Neural progenitor cell (in vitro differentiated cells): ENCODE results near the gene CHKA. TPM values are rescaled to one million over a fixed set of nuclear protein-coding genes. Genes with fewer than 3 reads are reported as not detected.

Experiments
- DNase-seq: peaks from one replicate; pipeline ENCODE4 v3.0.0-alpha.2; 2016; ENCODE audit warnings: low spot score
- H2AFZ ChIP-seq: fragments of 200-600 bp; sonication (generic); replicated peaks from 2 replicates; pipeline ENCODE4 v1.6.1; 2016; ENCODE audit warnings: antibody characterized with exemption
- H3F3A ChIP-seq: fragments of 200-600 bp; sonication (generic); 2 replicates; pipeline ENCODE4 v1.6.1; 2016; ENCODE audit warnings: antibody characterized with exemption, low read depth
- H3K27ac ChIP-seq: fragments of 200-600 bp; sonication (generic); 2 replicates; pipeline ENCODE4 v1.5.1; 2016; ENCODE audit warnings: mild to moderate bottlenecking
- H3K27me3 ChIP-seq: fragments of 200-600 bp; sonication (generic); 2 replicates; pipeline ENCODE4 v1.6.1; 2016; ENCODE audit warnings: mild to moderate bottlenecking, moderate library complexity
- H3K36me3 ChIP-seq: fragments of 200-600 bp; sonication (generic); 2 replicates; pipeline ENCODE4 v1.5.1; 2016
- H3K4me1 ChIP-seq: fragments of 200-600 bp; sonication (generic); 2 replicates; pipeline ENCODE4 v1.6.1; 2016; ENCODE audit warnings: mixed run types
- H3K4me2 ChIP-seq: fragments of 200-600 bp; sonication (generic); 2 replicates; pipeline ENCODE4 v1.6.1; 2016
- H3K4me3 ChIP-seq: fragments of 200-600 bp; sonication (generic); 2 replicates; pipeline ENCODE4 v1.5.1; 2016
- H3K79me2 ChIP-seq: fragments of 200-600 bp; sonication (generic); 2 replicates; pipeline ENCODE4 v1.6.1; 2016; ENCODE audit warnings: low read depth
- H3K9ac ChIP-seq: fragments of 200-600 bp; sonication (generic); 2 replicates; pipeline ENCODE4 v1.6.1; 2016
- H3K9me3 ChIP-seq: fragments of 200-600 bp; sonication (generic); 2 replicates; pipeline ENCODE4 v1.5.1; 2016; ENCODE audit warnings: low read depth
- H4K20me1 ChIP-seq: fragments of 200-600 bp; sonication (generic); 2 replicates; pipeline ENCODE4 v1.6.1; 2016; ENCODE audit warnings: low read depth
- H3K27ac Mint-ChIP-seq: 3 replicates; pipeline ENCODE4 v1.8.0; 2021; ENCODE audit warnings: mixed read lengths
- H3K27me3 Mint-ChIP-seq: 2 replicates; pipeline ENCODE4 v1.8.0; 2022; ENCODE audit warnings: low read depth, mild to moderate bottlenecking, inconsistent platforms, moderate library complexity, mixed read lengths; ENCODE audit not compliant: insufficient read depth
- H3K36me3 Mint-ChIP-seq: 3 replicates; pipeline ENCODE4 v1.8.0; 2021; ENCODE audit warnings: mixed read lengths
- H3K4me1 Mint-ChIP-seq: 3 replicates; pipeline ENCODE4 v1.8.0; 2021; ENCODE audit warnings: mixed read lengths
- H3K4me3 Mint-ChIP-seq: 3 replicates; pipeline ENCODE4 v1.8.0; 2021; ENCODE audit warnings: mild to moderate bottlenecking, moderate library complexity, mixed read lengths
- H3K9me3 Mint-ChIP-seq: 3 replicates; pipeline ENCODE4 v1.8.0; 2020; ENCODE audit warnings: mixed read lengths
- CTCF ChIP-seq: fragments of 200-600 bp; sonication (generic); IDR thresholded peaks from 2 replicates; pipeline ENCODE4 v1.5.1; 2017; ENCODE audit warnings: antibody characterized with exemption, mild to moderate bottlenecking
- EZH2 ChIP-seq: fragments of 200-600 bp; sonication (generic); IDR thresholded peaks from 2 replicates; pipeline ENCODE4 v1.6.1; 2017; ENCODE audit warnings: antibody characterized with exemption, mild to moderate bottlenecking, moderate library complexity
- EZH2phosphoT487 ChIP-seq: fragments of 200-600 bp; sonication (generic); IDR thresholded peaks from 2 replicates; pipeline ENCODE4 v1.6.1; 2017; ENCODE audit warnings: antibody characterized with exemption
- total RNA-seq: library from RNA; depleted of rRNA; stranded (reverse); fragments of >200 nt; gene quantifications from 2 replicates; pipeline ENCODE4 v1.2.3, GENCODE V29; 2015; ENCODE audit warnings: low replicate concordance

CHKA gene
- total RNA-seq, 1 donor from 2014 or later, result 36.8 TPM

- Mint-ChIP-seq H3K4me1 (peaks cover 10% of the 10 kb centered on the region), H3K4me3 (no peak overlapping the region), H3K27me3 (peaks cover 4% of the 10 kb centered on the region), H3K36me3 (peaks cover 3% of the 10 kb centered on the region), H3K9me3 (no peaks in the 10 kb centered on the region), H3K27ac (peak overlapping the region; percentile 50)
- H3K4me1 ChIP-seq, result peaks cover 16% of the 10 kb centered on the region
- no peaks in the 10 kb centered on the region for H3K9me3 ChIP-seq
- H3K9ac ChIP-seq, result no peak overlapping the region
- no peak for TF ChIP-seq CTCF
- no peak for TF ChIP-seq EZH2phosphoT487
- TF ChIP-seq EZH2, result no peak
- no peak overlapping the region for H3K4me2 ChIP-seq
- H2AFZ ChIP-seq, result no peak overlapping the region
- H3F3A ChIP-seq, result peaks cover 30% of the 10 kb centered on the region
- no peaks in the 10 kb centered on the region for H3K36me3 ChIP-seq
- H3K4me3 ChIP-seq, result no peak overlapping the region
- H4K20me1 ChIP-seq, result no peaks in the 10 kb centered on the region
- no peak overlapping the region for H3K27ac ChIP-seq
- no peaks in the 10 kb centered on the region for H3K27me3 ChIP-seq
- DNase-seq, result no peak
- peaks cover 8% of the 10 kb centered on the region for H3K79me2 ChIP-seq
These were observed 84.4 kb downstream of the CHKA start for GRCh38 chr11:68036717-68037239.

GRCh38 chr11:68036141-68036716, 85.0 kb downstream of the CHKA start:
- H3K27me3 Mint-ChIP-seq, result peaks cover 2% of the 10 kb centered on the region
- H3K36me3 Mint-ChIP-seq, result peaks cover 6% of the 10 kb centered on the region
- Histone ChIP-seq H3K4me2 (no peak overlapping the region), H3K36me3 (no peaks in the 10 kb centered on the region), H2AFZ (no peak overlapping the region), H3K4me1 (peaks cover 20% of the 10 kb centered on the region), H3K9me3 (no peaks in the 10 kb centered on the region), H3K9ac (no peak overlapping the region), H3K4me3 (no peak overlapping the region), H3F3A (peaks cover 30% of the 10 kb centered on the region), H3K79me2 (peaks cover 14% of the 10 kb centered on the region), H3K27me3 (no peaks in the 10 kb centered on the region), H3K27ac (no peak overlapping the region), H4K20me1 (peaks cover 3% of the 10 kb centered on the region)
- no peak for DNase-seq
- H3K9me3 Mint-ChIP-seq, result no peaks in the 10 kb centered on the region
- no peak overlapping the region for H3K27ac Mint-ChIP-seq
- TF ChIP-seq EZH2phosphoT487, result no peak
- no peak overlapping the region for H3K4me3 Mint-ChIP-seq
- H3K4me1 Mint-ChIP-seq, result peaks cover 11% of the 10 kb centered on the region

- no peak overlapping the region for H3K9ac ChIP-seq
- no peak for TF ChIP-seq EZH2
- TF ChIP-seq CTCF, result no peak
- no peak for TF ChIP-seq EZH2phosphoT487
- H2AFZ ChIP-seq, result no peak overlapping the region
- Mint-ChIP-seq H3K27me3 (peaks cover 2% of the 10 kb centered on the region), H3K9me3 (no peaks in the 10 kb centered on the region), H3K36me3 (peaks cover 6% of the 10 kb centered on the region), H3K27ac (no peak overlapping the region), H3K4me3 (no peak overlapping the region), H3K4me1 (peaks cover 12% of the 10 kb centered on the region)
- peaks cover 21% of the 10 kb centered on the region for H3K79me2 ChIP-seq
- no peaks in the 10 kb centered on the region for H3K36me3 ChIP-seq
- H3K4me2 ChIP-seq, result no peak overlapping the region
- no peaks in the 10 kb centered on the region for H3K27me3 ChIP-seq
- H3K27ac ChIP-seq, result no peak overlapping the region
- no peaks in the 10 kb centered on the region for H3K9me3 ChIP-seq
- DNase-seq, result no peak
- H3K4me1 ChIP-seq, result peaks cover 22% of the 10 kb centered on the region
- no peak overlapping the region for H3K4me3 ChIP-seq
- peaks cover 30% of the 10 kb centered on the region for H3F3A ChIP-seq
- H4K20me1 ChIP-seq, result peaks cover 3% of the 10 kb centered on the region
These were observed 85.8 kb downstream of the CHKA start for GRCh38 chr11:68035266-68035876.

GRCh38 chr11:68033708-68034045, 87.5 kb downstream of the CHKA start:
- peaks cover 3% of the 10 kb centered on the region for H4K20me1 ChIP-seq
- H2AFZ ChIP-seq, result no peak overlapping the region
- no peaks in the 10 kb centered on the region for H3K9me3 ChIP-seq
- peaks cover 19% of the 10 kb centered on the region for H3K4me1 Mint-ChIP-seq
- H3F3A ChIP-seq, result peaks cover 23% of the 10 kb centered on the region
- peaks cover 34% of the 10 kb centered on the region for H3K79me2 ChIP-seq
- H3K27me3 Mint-ChIP-seq, result peaks cover 6% of the 10 kb centered on the region
- no peak overlapping the region for H3K4me3 ChIP-seq
- H3K27me3 ChIP-seq, result no peaks in the 10 kb centered on the region
- H3K9me3 Mint-ChIP-seq, result no peaks in the 10 kb centered on the region
- H3K4me3 Mint-ChIP-seq, result peak overlapping the region; percentile 58
- H3K4me1 ChIP-seq, result peaks cover 18% of the 10 kb centered on the region
- peaks cover 6% of the 10 kb centered on the region for H3K36me3 Mint-ChIP-seq
- no peak overlapping the region for H3K27ac ChIP-seq
- H3K9ac ChIP-seq, result no peak overlapping the region
- TF ChIP-seq CTCF, result no peak
- TF ChIP-seq EZH2, result no peak
- no peak for TF ChIP-seq EZH2phosphoT487
- H3K36me3 ChIP-seq, result no peaks in the 10 kb centered on the region
- DNase-seq, result no peak
- H3K27ac Mint-ChIP-seq, result no peak overlapping the region
- no peak overlapping the region for H3K4me2 ChIP-seq
